ENCODE results near the gene ERLEC1. TPM values are rescaled to one million over a fixed set of nuclear protein-coding genes. Genes with fewer than 3 reads are reported as not detected.
"Not testable (repeated sequence)": the region's sequence is repeated elsewhere in the genome, so short reads cannot be mapped to it uniquely, and the experiment has no call there.

Gene ERLEC1
- total RNA-seq, 1 donor from 2014 or later, result 22.2 TPM

DNA sequence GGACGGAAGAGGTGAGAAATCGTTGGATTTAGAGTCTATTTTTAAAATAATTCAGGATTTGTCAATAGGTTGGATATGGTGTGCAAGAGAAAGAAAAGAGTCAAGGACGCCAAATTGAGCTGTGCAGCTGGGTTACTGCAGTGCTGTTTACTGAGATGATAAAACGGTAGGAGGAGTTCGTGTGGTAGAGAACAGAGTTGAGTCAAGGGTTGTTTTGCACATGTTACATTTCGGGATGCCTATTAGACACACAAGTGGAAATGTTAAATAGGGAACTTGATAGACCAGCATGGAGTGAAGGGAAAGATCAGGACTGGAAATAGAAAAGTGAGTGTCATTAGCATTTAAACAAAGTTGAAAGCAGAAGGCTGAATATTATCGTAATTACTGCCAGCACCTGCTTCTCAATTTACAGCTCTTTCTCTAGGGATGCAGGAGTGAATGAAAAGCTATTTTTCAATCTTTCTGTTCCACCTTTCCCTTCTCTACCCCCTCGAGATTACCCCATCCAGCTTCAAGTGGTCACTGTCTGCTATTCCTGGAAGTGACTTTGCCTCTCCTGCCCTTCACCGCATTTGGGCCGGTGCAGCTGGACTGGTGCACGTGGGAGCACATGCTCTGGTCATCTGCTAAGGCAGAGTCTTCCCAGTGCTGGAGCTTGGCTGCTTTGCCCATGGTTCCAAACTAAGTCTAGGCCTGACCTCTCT is 42.6 kb downstream of the ERLEC1 start:
- no peak overlapping the region for H3K27ac Mint-ChIP-seq (ENCODE audit: unreplicated experiment)
- H3K27me3 Mint-ChIP-seq (ENCODE audit: low read depth), result no peaks in the 10 kb centered on the region

DNA sequence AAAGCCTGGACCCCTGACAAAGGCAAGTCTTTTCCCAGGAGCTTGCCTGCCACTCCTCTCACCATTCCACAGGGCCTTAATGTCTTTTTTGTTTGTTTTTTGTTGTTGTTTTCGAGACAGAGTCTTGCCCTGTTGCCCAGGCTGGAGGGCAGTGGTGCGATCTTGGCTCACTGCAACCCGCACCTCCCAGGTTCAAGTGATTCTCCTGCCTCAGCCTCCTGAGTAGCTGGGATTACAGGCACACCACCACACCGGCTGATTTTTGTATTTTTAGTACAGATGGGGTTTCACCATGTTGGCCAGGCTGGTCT is 43.1 kb downstream of the ERLEC1 start:
- not testable (repeated sequence) for H3K9me3 Mint-ChIP-seq; H3K4me3 Mint-ChIP-seq; H3K27ac Mint-ChIP-seq (ENCODE audit: unreplicated experiment); H3K27me3 Mint-ChIP-seq (ENCODE audit: low read depth); DNase-seq (ENCODE audit: low read depth, low spot score)
- Mint-ChIP-seq H3K4me1 (peaks cover 24% of the 10 kb centered on the region), H3K36me3 (ENCODE audit: low read depth) (peaks cover 12% of the 10 kb centered on the region)

More for the DNA sequence above, 42.6 kb downstream of the ERLEC1 start:
- peaks cover 8% of the 10 kb centered on the region for H3K36me3 Mint-ChIP-seq (ENCODE audit: low read depth)
- TF ChIP-seq, protein P1, sequence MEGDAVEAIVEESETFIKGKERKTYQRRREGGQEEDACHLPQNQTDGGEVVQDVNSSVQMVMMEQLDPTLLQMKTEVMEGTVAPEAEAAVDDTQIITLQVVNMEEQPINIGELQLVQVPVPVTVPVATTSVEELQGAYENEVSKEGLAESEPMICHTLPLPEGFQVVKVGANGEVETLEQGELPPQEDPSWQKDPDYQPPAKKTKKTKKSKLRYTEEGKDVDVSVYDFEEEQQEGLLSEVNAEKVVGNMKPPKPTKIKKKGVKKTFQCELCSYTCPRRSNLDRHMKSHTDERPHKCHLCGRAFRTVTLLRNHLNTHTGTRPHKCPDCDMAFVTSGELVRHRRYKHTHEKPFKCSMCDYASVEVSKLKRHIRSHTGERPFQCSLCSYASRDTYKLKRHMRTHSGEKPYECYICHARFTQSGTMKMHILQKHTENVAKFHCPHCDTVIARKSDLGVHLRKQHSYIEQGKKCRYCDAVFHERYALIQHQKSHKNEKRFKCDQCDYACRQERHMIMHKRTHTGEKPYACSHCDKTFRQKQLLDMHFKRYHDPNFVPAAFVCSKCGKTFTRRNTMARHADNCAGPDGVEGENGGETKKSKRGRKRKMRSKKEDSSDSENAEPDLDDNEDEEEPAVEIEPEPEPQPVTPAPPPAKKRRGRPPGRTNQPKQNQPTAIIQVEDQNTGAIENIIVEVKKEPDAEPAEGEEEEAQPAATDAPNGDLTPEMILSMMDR (conservative IDR thresholded peaks at IDR 0.05), result no peak
- H3K9me3 Mint-ChIP-seq, result no peaks in the 10 kb centered on the region
- peaks cover 24% of the 10 kb centered on the region for H3K4me1 Mint-ChIP-seq
- DNase-seq (ENCODE audit: low read depth, low spot score), result no peak
- no peak overlapping the region for H3K4me3 Mint-ChIP-seq

DNA sequence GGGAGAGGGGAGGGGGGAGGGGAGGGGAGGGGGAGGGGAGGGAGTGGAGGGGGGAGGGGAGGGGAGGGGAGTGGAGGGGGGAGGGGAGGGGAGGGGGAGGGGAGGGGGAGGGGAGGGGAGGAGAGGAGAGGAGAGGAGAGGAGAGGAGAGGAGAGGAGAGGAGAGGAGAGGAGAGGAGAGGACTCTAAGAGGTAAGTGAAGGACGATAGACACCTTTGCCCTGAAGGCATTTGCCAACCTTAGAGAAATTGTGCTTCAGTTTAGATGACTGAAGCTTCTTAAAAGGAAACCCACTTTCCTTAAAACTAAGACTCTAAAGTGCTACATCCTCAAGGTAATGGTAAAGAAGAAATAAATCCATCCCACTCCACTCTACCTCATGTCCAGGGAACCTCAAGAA is 53.7 kb downstream of the ERLEC1 start:
- H3K36me3 Mint-ChIP-seq (ENCODE audit: low read depth), result peaks cover 6% of the 10 kb centered on the region
- TF ChIP-seq, protein P1 (conservative IDR thresholded peaks at IDR 0.05), result no peak
- no peak overlapping the region for H3K27ac Mint-ChIP-seq (ENCODE audit: unreplicated experiment)
- H3K27me3 Mint-ChIP-seq (ENCODE audit: low read depth), result no peaks in the 10 kb centered on the region
- no peaks in the 10 kb centered on the region for H3K4me1 Mint-ChIP-seq
- no peak overlapping the region for H3K4me3 Mint-ChIP-seq
- peaks cover 6% of the 10 kb centered on the region for H3K9me3 Mint-ChIP-seq
- DNase-seq (ENCODE audit: low read depth, low spot score), result no peak

DNA sequence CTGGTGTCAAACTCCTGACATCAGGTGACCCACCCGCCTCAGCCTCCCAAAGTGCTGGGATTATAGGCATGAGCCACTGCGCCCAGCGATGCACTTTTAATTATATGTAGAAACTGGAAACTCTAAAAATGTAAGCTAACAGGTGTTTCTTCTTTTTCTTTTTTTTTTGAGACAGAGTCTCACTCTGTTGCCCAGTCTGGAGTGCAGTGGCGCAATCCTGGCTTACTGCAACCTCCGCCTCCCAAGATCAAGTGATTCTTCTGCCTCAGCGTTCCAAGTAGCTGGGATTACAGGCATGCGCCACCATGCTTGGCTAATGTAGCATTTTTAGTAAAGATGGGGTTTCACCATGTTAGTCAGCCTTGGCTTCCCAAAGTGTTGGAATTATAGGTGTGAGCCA is 54.8 kb downstream of the ERLEC1 start:
- not testable (repeated sequence) for H3K36me3 Mint-ChIP-seq (ENCODE audit: low read depth); H3K4me3 Mint-ChIP-seq; DNase-seq (ENCODE audit: low read depth, low spot score); H3K27me3 Mint-ChIP-seq (ENCODE audit: low read depth); H3K4me1 Mint-ChIP-seq; H3K27ac Mint-ChIP-seq (ENCODE audit: unreplicated experiment); H3K9me3 Mint-ChIP-seq

DNA sequence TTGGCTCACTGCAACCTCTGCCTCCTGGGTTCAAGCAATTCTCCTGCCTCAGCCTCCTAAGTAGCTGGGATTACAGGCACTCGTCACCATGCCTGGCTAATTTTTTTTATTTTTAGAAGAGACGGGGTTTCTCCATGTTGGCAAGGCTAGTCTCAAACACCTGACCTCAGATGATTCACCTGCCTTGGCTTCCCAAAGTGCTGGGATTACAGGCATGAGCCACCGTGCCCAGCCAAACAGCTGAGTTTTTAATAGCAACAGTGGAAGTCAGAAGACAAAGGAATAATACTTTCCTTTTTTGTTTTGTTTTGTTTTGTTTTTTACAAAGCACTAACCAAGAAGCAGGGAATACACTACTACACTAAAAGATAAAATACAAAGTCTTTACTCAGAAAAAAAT is 56.0 kb downstream of the ERLEC1 start:
- Mint-ChIP-seq H3K36me3 (ENCODE audit: low read depth) (peaks cover 4% of the 10 kb centered on the region), H3K4me1 (no peaks in the 10 kb centered on the region), H3K9me3 (peaks cover 6% of the 10 kb centered on the region), H3K27me3 (ENCODE audit: low read depth) (no peaks in the 10 kb centered on the region), H3K27ac (ENCODE audit: unreplicated experiment) (no peak overlapping the region), H3K4me3 (no peak overlapping the region)
- no peak for DNase-seq (ENCODE audit: low read depth, low spot score)
- TF ChIP-seq, protein P1 (conservative IDR thresholded peaks at IDR 0.05), result no peak

DNA sequence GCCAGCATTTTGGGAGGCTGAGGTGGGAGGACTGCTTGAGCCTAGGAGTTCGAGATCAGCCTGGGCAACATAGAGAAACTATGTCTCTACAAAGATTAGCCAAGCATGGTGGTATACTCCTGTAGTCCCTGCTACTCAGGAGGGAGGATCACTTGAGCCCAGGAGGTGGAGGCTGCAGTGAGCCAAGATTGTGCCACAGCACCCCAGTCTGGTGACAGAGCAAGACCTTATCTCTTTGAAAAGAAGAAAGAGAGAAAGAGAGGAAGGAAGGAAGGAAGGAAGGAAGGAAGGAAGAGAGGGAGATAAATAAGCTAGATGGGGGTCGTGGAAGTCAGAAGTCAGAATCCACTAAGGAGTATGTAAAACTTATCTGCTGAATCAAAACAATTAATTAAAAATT is 56.8 kb downstream of the ERLEC1 start:
- Mint-ChIP-seq H3K4me3 (no peak overlapping the region), H3K4me1 (no peaks in the 10 kb centered on the region), H3K27ac (ENCODE audit: unreplicated experiment) (no peak overlapping the region), H3K36me3 (ENCODE audit: low read depth) (peaks cover 8% of the 10 kb centered on the region), H3K9me3 (peaks cover 6% of the 10 kb centered on the region), H3K27me3 (ENCODE audit: low read depth) (no peaks in the 10 kb centered on the region)
- TF ChIP-seq, protein P1 (conservative IDR thresholded peaks at IDR 0.05), result no peak
- no peak for DNase-seq (ENCODE audit: low read depth, low spot score)
